Liver (tissue), 3 donors: ENCODE data around the gene ASB5.

Experiments
- CTCF ChIP-seq: fragments of 150-350 bp; IDR thresholded peaks from 2 replicates; pipeline ENCODE4 v1.5.1; 2017; ENCODE audit warnings: improper control_type of control experiment, low read depth, low read length; ENCODE audit not compliant: missing input control
- EGR1 ChIP-seq, 2 donors: IDR thresholded peaks; 2 replicates each; pipeline ENCODE4 v1.6.1; 2016 to 2018; ENCODE audit warnings: antibody characterized with exemption in 2 of 2, low read depth in 2 of 2
- FOXA1 ChIP-seq: IDR thresholded peaks from 2 replicates; pipeline ENCODE4 v1.6.1; 2016; ENCODE audit warnings: antibody characterized with exemption
- JUND ChIP-seq, 2 donors: IDR thresholded peaks; 2 replicates each; pipeline ENCODE4 v1.6.1; 2016; ENCODE audit warnings: antibody characterized with exemption in 2 of 2
- MAX ChIP-seq: IDR thresholded peaks from 2 replicates; pipeline ENCODE4 v1.6.1; 2016; ENCODE audit warnings: antibody characterized with exemption
- RAD21 ChIP-seq, 2 donors: IDR thresholded peaks; 2 replicates each; pipeline ENCODE4 v1.6.1; 2016; ENCODE audit warnings: antibody characterized with exemption in 2 of 2, mild to moderate bottlenecking in 2 of 2
- RXRA ChIP-seq, 2 donors: IDR thresholded peaks; 2 replicates each; pipeline ENCODE4 v1.6.1; 2017 to 2018; ENCODE audit warnings: antibody characterized with exemption in 2 of 2, mild to moderate bottlenecking in 1 of 2
- TAF1 ChIP-seq: conservative IDR thresholded peaks from 2 replicates; pipeline ENCODE4 v1.6.1; 2016; ENCODE audit warnings: antibody characterized with exemption, mild to moderate bottlenecking
- TF ChIP-seq, protein P1 (sequence below): IDR thresholded peaks from 2 replicates; pipeline ENCODE4 v1.6.1; 2016; ENCODE audit warnings: antibody characterized with exemption, mild to moderate bottlenecking
- donor health status: healthy.
- donor health status: healthy.

DNA sequence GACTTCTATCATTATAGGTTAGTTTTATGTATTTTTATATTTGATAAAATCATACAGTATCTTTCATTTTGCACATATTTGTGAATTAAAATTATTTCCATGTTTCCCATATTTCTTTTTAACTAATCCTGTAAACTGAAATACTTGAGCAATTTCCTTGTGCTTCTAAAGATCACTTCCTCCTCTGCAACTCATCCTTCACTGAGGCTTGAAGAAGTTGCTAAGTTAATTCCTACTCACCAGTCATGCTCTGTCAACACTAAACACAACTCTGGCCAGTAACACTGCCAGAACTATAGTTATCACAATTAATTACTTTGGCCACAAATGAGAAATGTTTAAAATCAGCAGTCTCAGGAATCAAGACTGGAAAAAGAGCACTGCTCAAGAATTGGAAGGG lies 80.4 kb downstream of the ASB5 start:
- no peak for TF ChIP-seq CTCF
- no peak for TF ChIP-seq TAF1
- TF ChIP-seq MAX: no peak
- TF ChIP-seq, protein P1, sequence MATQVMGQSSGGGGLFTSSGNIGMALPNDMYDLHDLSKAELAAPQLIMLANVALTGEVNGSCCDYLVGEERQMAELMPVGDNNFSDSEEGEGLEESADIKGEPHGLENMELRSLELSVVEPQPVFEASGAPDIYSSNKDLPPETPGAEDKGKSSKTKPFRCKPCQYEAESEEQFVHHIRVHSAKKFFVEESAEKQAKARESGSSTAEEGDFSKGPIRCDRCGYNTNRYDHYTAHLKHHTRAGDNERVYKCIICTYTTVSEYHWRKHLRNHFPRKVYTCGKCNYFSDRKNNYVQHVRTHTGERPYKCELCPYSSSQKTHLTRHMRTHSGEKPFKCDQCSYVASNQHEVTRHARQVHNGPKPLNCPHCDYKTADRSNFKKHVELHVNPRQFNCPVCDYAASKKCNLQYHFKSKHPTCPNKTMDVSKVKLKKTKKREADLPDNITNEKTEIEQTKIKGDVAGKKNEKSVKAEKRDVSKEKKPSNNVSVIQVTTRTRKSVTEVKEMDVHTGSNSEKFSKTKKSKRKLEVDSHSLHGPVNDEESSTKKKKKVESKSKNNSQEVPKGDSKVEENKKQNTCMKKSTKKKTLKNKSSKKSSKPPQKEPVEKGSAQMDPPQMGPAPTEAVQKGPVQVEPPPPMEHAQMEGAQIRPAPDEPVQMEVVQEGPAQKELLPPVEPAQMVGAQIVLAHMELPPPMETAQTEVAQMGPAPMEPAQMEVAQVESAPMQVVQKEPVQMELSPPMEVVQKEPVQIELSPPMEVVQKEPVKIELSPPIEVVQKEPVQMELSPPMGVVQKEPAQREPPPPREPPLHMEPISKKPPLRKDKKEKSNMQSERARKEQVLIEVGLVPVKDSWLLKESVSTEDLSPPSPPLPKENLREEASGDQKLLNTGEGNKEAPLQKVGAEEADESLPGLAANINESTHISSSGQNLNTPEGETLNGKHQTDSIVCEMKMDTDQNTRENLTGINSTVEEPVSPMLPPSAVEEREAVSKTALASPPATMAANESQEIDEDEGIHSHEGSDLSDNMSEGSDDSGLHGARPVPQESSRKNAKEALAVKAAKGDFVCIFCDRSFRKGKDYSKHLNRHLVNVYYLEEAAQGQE: no peak
- TF ChIP-seq RAD21 (IDR thresholded peaks at IDR 0.05): no peak
- TF ChIP-seq JUND (IDR thresholded peaks at IDR 0.05): no peak
- no peak for TF ChIP-seq FOXA1
- TF ChIP-seq EGR1 (IDR thresholded peaks at IDR 0.05; ENCODE audit: low read depth in 2 of 2): no peak
- no peak for TF ChIP-seq RXRA (IDR thresholded peaks at IDR 0.05)
